ENCODE measurements around the gene BCAS3.
A peak's percentile ranks its signal among the peaks of the same experiment; 100 is the strongest.

The BCAS3 gene

GRCh38 chr17:61200339-61200715 lies 522.7 kb downstream of the BCAS3 start:
- DNase-seq (ENCODE audit: low spot score) = no peak

DNA sequence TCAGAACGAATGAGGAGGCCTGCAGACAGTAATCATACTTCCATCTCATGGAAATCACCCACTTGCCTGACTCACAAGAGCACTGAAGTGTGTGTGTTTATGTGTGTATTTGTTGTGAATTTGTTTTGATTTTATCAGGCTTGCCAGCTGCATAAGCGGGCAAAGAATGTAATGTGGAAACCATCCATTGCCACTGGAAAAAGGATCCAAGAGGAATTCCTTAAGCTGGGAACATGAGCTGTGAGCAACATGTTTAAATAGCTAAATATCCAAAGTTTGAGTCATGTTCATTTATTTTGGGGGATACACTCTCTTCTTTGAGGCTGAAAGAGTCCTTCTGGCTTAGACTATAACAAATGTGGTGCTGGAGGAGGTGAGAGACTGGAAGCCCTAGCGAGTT lies 523.6 kb downstream of the BCAS3 start:
- peak; percentile 51 for DNase-seq (ENCODE audit: low spot score)

GRCh38 chr17:61202564-61202963 lies 524.9 kb downstream of the BCAS3 start:
- no peak for DNase-seq (ENCODE audit: low spot score)

DNA sequence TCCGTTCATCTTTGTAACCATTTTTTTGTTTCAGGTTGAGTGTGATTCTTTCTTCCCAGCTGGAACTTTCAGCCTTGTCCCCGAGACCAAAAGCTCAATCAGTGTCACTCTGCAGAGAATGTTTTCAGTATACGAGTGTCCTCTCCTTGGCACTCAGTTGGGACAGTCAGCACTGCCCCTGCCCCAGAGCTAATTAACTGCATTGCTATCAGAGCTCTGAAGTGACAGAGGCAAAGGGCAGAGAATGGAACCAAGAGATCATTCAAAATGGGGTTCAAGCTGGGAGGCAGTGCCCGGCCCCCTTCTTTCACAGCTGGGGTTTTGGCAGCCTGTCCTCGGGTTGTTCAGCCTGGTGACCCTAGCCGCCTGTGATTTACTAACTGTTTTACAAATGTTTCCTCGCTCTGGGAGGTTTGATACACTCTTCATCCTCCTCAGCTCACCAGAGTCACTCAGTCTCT lies 526.0 kb downstream of the BCAS3 start:
- DNase-seq (ENCODE audit: low spot score) = no peak

- DNase-seq (ENCODE audit: low spot score) = no peak
Observed at GRCh38 chr17:61204456-61204855, 526.8 kb downstream of the BCAS3 start.

GRCh38 chr17:61205401-61205800 lies 527.8 kb downstream of the BCAS3 start:
- DNase-seq (ENCODE audit: low spot score) = no peak

DNA sequence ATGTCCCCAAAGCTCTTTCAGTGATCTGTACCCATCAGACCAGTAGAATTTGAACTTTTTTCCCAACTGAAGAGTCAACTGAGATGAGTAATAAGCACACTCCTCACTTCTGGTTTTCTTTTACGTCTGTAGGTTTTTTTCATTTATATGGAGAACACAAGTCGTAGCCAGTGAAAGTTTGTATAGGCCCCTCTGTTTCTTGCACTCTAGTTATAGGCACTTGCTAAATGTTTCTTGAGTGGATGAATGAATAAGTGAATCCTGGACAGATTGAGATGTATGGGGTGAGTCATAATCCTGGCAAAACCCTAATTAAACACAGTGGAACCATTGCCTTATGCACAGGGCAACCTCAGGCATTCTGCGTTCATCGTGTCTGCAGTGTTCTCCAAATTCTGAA lies 528.3 kb downstream of the BCAS3 start:
- no peak for DNase-seq (ENCODE audit: low spot score)

DNA sequence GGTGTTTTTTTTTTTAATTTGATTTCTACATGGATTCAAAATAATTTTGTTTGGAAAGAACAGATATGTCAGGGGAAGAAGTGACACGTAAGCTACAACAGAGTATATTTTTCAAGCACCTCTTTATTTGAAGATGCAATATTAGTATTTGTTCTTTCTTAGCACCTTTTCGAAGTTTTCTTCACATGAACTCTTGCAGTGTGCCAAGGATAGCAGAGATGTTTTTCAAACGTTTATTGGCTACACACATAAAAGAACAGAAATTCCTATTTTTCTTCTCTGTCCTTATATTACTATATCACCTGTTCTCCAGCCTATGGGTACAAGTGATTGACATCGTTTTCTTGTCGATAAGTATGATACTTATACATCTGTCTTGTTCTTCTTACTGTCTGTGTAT lies 529.3 kb downstream of the BCAS3 start:
- DNase-seq (ENCODE audit: low spot score) = no peak

DNA sequence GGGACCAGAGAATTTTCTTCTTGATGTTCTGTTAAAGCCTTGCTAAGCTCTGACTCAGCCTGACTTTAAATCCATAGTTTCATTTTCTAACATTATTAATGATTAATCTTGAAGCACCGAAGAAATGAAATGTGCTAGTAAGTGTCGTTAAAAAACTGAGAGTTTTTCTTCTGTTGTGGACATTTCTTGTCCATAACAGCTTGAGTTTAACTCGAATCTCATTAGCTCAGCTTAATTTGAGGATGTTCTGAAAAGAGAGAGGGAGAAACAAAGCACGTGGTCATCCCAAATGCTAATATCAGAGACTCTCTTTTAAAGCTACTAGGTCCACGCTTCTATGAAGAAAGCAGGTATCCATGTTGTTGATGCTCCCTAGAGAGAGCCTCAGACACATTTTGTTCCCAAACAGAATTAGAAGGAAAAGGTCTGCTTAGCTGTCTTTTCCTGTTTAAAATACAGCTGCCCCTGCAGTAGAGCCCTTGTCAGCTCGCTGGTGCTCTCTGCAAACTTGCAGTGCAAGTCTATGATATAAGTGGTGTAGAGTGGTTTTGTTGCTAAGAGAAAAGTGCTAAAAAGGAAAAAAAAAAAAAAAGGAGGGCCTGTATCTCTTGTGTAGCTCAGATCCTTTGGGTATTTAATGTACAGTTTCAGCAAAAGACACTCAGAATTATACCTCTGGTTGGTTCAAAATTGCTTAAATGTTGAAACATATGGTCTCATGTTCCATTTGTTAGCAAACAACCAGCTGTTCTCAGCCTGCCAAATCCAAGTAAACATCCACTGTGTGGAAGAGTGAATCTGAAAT lies 530.9 kb downstream of the BCAS3 start:
- DNase-seq (ENCODE audit: low spot score) = no peak

DNA sequence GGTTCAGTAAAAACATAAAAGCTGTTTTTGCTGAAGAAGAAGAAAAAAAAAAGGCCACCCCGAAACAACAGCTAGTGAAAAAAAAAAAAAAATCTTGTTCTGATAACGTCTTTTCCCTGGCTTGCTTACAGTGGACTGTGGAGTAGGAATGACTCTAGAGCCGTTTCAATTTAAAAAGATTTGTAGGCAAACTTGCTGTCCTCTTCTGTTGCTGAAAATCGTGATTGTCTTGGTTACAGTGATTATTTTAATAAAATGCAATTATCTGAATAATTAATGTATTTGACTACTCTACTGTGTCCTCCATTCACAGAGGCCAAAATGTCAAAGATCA lies 531.4 kb downstream of the BCAS3 start:
- no peak for DNase-seq (ENCODE audit: low spot score)

GRCh38 chr17:61209525-61209924 lies 531.9 kb downstream of the BCAS3 start:
- DNase-seq (ENCODE audit: low spot score) = no peak

DNA sequence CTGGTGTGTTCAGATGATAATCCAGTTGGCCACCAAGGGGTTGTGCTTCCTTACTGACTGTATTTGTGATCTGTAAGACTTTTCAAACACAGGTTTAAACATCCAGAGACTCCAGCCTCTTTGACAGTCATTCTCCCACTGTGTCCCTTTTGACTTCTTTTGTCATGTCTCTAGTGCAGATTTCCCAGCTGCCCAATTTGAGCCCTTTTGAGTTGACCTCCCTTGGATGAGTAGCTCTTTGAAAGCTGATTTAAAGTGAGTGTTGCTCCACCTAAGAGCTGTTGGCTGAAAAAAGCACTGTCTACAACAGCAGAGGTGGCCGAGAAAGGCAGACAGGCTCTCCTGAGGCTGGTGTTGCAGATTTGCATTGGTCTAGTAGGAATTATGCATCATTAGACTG lies 533.6 kb downstream of the BCAS3 start:
- DNase-seq (ENCODE audit: low spot score) = no peak

DNA sequence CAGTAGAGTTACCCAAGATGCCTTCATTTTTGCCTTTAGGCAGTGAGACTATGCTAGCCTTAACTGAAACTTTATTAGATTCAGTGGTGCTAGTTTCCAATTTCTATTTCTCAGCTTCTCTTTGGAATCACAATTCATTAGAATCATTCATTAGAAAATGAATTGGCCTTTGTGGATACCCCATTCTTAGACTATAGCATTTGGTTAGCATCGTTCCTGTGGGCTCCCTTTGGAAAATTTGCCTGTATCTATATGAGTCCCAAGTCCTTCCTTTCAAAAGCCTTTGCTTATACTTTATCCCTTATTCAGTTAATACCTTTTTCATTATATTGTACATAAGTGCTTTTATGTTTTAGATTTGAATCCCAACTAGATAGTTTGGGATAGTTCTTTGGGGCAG lies 535.0 kb downstream of the BCAS3 start:
- DNase-seq (ENCODE audit: low spot score) = no peak

DNA sequence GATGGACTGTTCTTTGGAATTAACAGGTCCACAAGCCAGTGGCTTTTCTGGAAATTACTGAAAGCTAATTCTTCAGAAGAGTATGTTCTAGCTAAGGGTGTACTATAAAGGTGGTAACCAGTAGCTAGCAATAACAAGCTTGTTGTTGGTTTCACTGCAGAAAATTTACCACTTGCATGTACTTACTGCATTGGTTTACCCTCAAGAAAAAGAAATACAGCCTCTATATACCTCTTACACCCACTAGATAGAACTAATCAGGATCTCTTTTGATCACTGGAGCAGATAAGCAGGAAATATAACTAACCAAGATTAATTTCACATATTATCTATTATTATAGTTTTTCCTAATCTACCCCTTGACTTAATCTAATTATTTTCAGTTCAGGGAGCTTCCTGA lies 537.1 kb downstream of the BCAS3 start:
- DNase-seq (ENCODE audit: low spot score) = no peak

DNA sequence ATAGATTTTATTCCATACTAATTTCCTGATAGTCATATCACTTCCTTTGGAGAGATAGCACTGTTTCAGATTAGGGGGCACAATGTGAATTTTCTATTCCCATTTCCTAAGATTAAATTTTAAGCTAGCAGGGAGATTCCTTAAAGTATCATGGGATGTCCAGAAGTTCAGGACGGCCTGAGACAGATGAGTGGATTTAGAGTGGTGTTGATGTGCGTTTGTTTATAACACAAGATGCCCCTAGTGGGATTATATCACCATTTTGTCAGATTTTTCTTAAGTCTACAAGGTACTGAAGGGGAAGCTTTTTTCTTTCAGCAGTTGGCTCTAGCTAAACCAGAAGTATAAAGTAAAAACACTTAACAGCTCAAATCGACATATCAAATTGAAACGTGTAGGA lies 538.4 kb downstream of the BCAS3 start:
- no peak for DNase-seq (ENCODE audit: low spot score)

GRCh38 chr17:61217878-61218437 lies 540.3 kb downstream of the BCAS3 start:
- no peak for DNase-seq (ENCODE audit: low spot score)

DNA sequence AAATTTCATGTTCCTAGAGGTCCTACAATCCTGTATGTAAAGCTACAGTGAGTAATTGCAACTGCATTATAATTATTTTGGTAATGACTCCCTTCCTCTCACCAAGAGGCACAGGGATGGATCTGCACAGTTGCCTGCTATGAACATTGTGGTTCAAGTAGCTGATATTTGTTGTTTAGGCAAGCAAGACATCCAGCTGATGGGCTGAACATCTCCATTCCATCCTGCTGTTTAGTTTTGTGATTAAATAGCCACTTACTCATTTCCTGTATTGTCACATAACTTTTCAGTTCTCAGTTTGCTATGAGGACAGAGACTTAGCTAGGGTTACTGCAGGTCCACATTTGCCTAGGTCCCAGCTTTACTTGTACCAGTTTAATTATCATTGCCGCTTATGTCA lies 540.8 kb downstream of the BCAS3 start:
- DNase-seq (ENCODE audit: low spot score) = peak; percentile 36

DNA sequence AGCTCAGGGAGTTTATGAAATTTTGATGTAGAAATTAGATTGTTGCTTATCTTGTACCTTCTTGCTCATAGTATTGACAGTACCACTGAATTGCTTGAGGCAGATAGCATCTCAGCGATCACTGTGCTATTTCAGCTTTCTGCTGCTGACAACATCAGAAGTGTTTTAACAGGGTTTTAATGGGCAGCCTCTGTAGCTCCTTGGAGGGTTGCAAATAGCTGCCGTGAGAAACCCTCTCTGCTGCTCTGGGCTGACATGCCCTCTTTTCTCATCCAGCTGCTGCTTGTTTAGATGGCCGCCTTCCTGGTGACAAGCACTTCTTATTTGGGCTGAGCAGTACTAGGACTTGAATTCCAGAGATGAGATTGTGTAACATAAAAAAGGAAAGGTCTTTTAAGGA lies 541.8 kb downstream of the BCAS3 start:
- peak; percentile 50 for DNase-seq (ENCODE audit: low spot score)

DNA sequence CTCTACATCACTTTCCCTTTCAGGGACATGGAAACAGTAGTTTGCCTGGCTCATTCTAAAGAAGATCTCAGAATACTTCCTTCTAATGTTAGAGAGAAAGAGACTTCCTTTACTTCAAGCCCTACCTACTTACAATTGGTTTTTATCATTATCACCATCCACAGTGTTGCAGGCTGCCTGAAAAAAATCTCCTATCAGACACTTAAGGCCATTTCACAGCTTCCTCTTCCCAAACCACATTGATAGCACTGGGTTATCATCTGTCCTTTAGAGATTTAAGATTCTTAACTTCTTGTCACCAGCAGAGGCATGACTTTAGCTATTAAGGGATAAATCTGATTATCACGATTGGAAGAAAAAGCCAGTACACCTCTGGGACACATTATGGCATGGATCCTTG lies 543.5 kb downstream of the BCAS3 start:
- DNase-seq (ENCODE audit: low spot score) = no peak

DNA sequence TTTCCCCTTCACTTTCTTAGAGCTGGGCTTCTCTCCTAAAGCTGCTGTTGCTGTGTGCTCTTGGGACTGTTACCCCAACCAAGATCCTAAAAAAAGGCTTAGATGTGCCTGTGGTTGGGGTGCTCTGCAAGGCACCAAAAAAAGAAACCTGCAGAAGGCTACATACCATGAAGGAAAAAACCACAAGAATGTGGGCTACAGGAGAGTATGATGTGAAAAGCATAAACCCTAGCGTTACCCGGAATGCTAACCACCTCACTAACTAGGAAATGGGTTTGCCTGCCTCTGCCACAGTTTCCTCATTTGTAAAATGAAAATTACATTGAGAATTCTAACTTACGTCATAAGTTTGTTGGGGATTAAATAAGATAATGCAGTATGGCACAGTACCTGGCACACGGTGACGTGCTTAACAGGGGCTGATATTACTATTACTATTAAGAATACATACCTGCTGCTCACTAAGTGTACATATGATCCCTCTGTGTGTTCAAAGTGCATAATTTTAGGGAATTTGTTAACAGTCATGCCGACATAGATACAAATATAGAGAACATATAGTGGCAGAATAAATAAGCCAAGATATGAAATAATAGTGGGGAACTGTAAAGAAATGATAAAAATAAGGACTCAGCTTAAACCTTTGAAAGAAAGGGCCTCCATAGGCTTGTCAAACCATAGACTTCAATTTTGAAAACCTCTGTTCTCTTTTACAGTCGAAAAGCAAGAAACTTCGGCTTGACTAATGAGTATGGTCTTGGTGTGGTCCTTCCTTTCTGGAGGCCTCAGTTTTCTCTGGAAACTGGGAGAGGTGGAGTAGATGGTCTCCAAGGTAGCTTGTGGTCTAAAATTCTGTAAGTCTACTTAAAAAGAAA lies 544.2 kb downstream of the BCAS3 start:
- DNase-seq (ENCODE audit: low spot score) = no peak

GRCh38 chr17:61223725-61224124 lies 546.1 kb downstream of the BCAS3 start:
- no peak for DNase-seq (ENCODE audit: low spot score)

DNA sequence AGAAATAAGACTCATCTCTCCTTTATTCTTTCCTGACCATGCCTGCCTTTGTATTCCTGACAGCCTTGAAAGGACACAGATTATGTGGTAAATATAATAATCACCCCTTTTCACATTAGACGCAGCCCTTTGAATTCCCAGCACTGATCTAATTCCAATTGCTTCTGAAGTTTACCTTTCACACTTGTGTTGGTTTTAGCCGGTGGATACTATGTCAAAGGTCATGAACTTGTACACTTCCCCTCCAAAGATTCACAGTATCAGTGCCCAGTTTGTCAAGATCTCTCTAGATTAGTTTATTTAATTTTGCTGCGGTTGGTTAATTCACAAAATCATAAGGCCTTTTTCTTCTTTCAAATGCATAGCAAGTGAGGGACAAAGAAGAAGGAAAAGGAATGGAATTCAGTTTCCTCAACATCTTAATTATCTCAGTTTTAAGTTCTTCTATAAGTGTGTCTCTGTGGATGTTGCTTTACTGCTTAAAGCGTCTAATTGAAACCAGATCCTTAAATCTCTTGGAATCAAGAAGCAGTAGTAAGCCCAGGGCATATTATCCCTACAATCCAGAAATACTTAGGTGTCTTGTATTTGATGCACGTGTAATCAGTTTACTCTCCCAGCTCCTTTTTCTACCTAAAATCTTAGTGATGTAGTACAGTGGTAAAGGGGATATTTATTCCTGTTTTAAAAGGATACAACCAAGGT lies 547.7 kb downstream of the BCAS3 start:
- no peak for DNase-seq (ENCODE audit: low spot score)

- no peak for DNase-seq (ENCODE audit: low spot score)
Observed at GRCh38 chr17:61227866-61228265, 550.2 kb downstream of the BCAS3 start.

Measured in AG08396 (cell line).